Subcutaneous adipose tissue (tissue), 4 donors: ENCODE measurements around the gene PNMA6E. TPM values are rescaled to one million over a fixed set of nuclear protein-coding genes. Genes with fewer than 3 reads are reported as not detected.

Experiments
- total RNA-seq, 4 donors: library from RNA; depleted of rRNA; stranded (reverse); fragments of >200 nt; gene quantifications; one replicate each; pipeline ENCODE4 v1.1.0, GENCODE V29; 2016
- TF ChIP-seq, protein P1 (sequence below): fragments of 450-650 bp; IDR thresholded peaks from one replicate; pipeline ENCODE4 v1.5.1; 2016; ENCODE audit warnings: low read depth, mild to moderate bottlenecking, control low read depth, antibody characterized with exemption, moderate library complexity

Gene PNMA6E
- total RNA-seq, 4 donors from 2014 or later: not detected

DNA sequence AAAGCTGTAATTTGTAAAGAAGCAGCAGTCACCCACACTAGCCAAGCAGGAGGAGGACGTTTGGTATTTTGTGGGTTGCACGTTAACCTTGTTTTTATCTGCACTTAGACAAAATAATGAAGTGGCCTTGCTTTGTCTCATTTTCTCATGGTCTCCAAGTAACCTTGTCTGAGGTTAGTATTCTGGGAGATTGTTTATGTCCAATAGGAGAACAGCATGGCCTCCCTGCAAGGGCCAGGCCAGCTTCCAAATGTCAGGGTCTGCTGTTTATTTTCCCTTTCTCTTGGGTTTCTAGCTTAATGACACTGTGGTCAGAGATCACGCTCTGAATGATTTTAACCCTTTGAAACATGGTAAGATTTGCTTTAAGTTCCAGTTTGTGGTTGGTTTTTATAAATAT lies 29.9 kb downstream of the PNMA6E start:
- TF ChIP-seq, protein P1, sequence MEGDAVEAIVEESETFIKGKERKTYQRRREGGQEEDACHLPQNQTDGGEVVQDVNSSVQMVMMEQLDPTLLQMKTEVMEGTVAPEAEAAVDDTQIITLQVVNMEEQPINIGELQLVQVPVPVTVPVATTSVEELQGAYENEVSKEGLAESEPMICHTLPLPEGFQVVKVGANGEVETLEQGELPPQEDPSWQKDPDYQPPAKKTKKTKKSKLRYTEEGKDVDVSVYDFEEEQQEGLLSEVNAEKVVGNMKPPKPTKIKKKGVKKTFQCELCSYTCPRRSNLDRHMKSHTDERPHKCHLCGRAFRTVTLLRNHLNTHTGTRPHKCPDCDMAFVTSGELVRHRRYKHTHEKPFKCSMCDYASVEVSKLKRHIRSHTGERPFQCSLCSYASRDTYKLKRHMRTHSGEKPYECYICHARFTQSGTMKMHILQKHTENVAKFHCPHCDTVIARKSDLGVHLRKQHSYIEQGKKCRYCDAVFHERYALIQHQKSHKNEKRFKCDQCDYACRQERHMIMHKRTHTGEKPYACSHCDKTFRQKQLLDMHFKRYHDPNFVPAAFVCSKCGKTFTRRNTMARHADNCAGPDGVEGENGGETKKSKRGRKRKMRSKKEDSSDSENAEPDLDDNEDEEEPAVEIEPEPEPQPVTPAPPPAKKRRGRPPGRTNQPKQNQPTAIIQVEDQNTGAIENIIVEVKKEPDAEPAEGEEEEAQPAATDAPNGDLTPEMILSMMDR: no peak

DNA sequence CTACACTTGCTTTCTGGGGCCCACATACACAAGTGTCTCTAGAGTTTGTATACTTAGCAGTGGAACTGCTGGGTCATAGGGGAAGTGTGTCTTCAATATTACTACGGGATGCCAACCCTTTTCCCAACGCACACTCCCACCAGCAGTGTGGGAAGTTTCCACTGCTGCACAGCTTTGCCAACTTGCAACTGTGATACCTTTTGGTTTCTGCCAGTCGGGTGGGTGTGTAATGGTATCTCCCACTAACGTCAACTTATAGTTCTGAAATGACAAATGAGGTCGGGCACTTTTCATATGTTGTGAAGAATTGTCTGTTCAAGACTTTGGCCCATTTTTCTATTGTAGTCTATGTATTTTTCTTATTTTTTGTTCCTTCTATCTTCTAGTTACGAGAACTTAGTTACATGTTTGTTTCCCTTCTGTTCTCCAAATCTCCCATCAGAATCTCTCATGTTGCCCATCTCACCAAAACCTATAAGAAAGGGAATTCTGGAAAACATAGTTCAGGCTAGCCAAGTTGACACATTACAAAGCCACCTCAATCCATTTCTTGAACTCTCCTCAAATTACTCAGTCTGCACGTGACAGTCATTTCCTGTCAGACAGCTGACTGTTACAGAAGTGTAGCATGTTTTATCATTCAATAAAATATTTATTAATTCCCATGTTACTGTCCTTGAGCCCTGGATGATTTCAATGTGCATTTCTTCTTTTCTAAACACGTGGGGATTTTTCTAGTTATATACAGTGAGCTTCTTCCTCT lies 30.7 kb downstream of the PNMA6E start:
- TF ChIP-seq, protein P1: no peak

DNA sequence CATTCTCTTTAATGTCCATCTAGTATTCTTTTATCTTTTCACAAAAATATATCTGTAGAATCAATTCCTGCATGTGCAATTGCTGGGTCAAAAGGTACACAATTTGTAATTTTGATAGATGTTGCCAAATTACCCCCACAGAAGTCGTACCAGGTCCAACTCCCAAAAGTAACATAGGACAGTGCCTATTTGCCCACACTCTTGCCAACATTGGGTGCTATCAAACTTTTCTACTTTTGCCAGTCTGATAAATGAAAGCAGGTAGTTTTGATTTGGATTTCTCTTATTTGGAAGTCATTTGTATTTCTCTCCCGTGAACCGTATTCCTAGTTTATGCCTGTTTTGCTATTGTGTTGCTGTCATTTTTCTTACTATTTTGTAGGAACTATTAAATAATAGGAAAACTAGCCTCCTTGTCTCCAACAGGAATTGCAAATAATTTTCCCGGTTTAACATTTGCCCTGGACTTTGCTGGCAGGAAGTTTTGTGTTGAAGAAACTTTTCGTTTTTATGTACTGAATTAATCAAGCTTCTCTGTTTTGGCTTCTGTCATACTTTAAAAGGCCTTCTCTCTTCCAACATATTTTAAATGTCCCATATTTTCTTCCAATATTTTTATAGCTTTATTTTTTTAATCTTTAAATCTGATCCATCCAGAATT lies 34.1 kb downstream of the PNMA6E start:
- TF ChIP-seq, protein P1: no peak

DNA sequence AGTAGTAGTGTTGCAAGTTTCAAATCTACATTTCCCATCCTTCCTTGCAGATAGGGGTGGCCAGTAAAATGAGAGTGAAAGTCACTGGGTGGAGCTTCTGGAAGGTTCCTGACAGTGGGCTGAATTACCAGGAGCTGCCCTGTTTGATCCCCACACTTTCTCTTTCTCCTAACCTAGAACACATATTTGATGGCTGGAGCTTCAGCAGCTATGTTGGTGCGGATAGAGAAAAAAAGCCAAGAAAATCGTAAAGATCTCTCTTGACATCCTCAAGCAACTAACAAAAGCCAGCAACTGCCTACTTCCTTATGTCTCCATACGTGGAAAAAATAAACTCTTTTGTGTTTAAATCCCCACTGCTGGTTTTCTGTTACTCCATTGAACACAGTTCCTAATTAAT lies 35.0 kb downstream of the PNMA6E start:
- TF ChIP-seq, protein P1: no peak

DNA sequence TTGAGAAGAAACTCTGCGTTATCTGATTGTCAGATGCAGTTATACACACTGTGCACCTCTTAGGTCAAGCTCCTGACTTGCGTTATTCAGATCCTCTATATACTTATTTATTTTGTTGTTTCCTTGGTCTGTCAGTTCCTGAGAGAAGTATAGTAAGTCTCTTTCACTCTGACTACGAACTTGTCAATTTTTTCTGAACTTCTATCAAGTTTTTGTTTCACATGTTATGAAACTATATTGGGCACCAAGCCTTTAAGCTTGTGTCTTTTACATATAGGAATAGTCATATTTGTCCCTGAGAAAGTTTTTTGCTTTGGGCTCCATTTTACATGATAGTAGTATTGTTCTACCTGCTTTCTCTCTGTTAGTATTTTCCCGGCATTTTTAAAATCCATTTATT lies 35.5 kb downstream of the PNMA6E start:
- TF ChIP-seq, protein P1: no peak

DNA sequence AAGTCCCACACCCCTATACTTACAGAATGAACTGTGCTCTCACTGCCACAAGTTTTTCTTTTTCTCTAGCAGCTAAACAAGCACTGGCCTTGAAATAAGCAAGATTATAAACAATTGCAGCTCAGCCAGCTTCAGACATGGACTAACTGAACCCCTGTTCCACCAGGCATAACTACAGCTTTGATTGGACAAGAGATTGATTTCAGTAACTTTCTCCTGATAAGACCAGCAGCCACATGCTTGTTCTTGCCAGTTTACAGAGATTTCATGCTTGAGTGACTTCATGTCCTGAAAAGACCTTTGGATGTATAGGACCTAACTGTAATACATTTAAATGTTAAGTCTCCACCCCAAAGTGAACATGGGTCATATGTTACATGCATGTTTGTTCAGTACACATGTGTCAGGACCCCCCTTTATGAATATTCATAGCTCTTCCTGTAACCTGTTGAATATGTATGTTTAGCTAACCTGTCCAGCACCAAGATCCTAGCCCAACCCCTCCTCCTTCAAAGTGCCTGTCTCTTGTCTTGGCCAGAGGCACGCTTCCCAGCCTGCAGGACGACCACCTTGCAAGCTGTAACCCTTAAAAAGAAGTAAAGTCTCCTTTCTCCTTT lies 39.3 kb downstream of the PNMA6E start:
- TF ChIP-seq, protein P1: no peak

DNA sequence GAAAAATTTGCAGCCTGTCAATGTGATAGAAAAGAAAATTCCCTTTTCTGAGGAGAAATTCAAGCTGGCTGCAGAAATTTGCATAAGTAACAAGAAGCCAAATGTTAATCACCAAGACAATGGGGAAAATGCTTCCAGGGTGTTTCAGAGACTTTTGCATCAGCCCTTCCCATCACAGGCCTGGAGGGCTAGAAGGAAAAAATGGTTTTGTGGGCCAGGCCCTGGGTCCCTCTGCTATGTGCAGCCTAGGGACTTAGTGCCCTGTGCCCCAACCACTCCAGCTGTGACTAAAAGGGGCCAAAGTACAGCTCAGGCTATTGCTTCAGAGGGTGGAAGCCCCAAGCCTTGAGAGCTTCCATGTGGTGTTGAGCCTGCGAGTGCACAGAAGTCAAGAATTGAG lies 43.3 kb downstream of the PNMA6E start:
- TF ChIP-seq, protein P1: no peak
